Fibroblast of lung (primary cell): Measurements from ENCODE around the gene APPL1. TPM values are rescaled to one million over a fixed set of nuclear protein-coding genes. Genes with fewer than 3 reads are reported as not detected.

ENCODE experiments used
- DNase-seq, 2 donors: peaks; one replicate each; pipeline versions ENCODE4 v3.0.0 to v3.0.0-alpha.2; 2010; ENCODE audit warnings: low read depth in 2 of 2
- H2AFZ ChIP-seq: 2 replicates; pipeline ENCODE4 v1.5.1; 2012; ENCODE audit warnings: low read length, control low read depth, inconsistent platforms
- H3K27ac ChIP-seq: 2 replicates; pipeline ENCODE4 v1.5.1; 2011; ENCODE audit warnings: low read length, control low read depth; ENCODE audit not compliant: insufficient read depth
- H3K27me3 ChIP-seq: 2 replicates; pipeline ENCODE4 v1.5.1; 2011; ENCODE audit warnings: mild to moderate bottlenecking, low read length; ENCODE audit not compliant: control insufficient read depth, insufficient read depth
- H3K36me3 ChIP-seq: 2 replicates; pipeline ENCODE4 v1.5.1; 2011; ENCODE audit warnings: low read length; ENCODE audit not compliant: control insufficient read depth, insufficient read depth
- H3K4me1 ChIP-seq: 2 replicates; pipeline ENCODE4 v1.5.1; 2011; ENCODE audit warnings: low read length; ENCODE audit not compliant: control insufficient read depth, insufficient read depth; ENCODE audit errors: extremely low read depth
- H3K4me2 ChIP-seq: 2 replicates; pipeline ENCODE4 v1.5.1; 2011; ENCODE audit warnings: low read length, control low read depth; ENCODE audit not compliant: insufficient read depth; ENCODE audit errors: extremely low read depth
- H3K4me3 ChIP-seq, 4 experiments: fragments of 200-600 bp in 1 of 4; sonication (generic) in 1 of 4; replicated peaks in 1 of 4; 2 replicates each; pipeline ENCODE4 v1.5.1; 2011 to 2016; ENCODE audit warnings: low read length in 4 of 4, low read depth in 3 of 4, mild to moderate bottlenecking in 3 of 4, control low read depth in 2 of 4, inconsistent platforms in 1 of 4, mixed read lengths in 1 of 4; ENCODE audit not compliant: insufficient read depth in 1 of 4; ENCODE audit errors: control extremely low read depth in 1 of 4
- H3K79me2 ChIP-seq: 2 replicates; pipeline ENCODE4 v1.5.1; 2012; ENCODE audit warnings: mild to moderate bottlenecking, low read length, inconsistent platforms; ENCODE audit not compliant: control insufficient read depth, insufficient read depth
- H3K9ac ChIP-seq: 2 replicates; pipeline ENCODE4 v1.5.1; 2011; ENCODE audit warnings: mild to moderate bottlenecking, low read length, control low read depth; ENCODE audit not compliant: insufficient read depth
- H3K9me3 ChIP-seq: 2 replicates; pipeline ENCODE4 v1.5.1; 2012; ENCODE audit warnings: low read depth, low read length; ENCODE audit not compliant: control insufficient read depth, insufficient read depth
- H4K20me1 ChIP-seq: 2 replicates; pipeline ENCODE4 v1.5.1; 2011; ENCODE audit warnings: low read length; ENCODE audit not compliant: control insufficient read depth, insufficient read depth; ENCODE audit errors: extremely low read depth
- EZH2 ChIP-seq: IDR thresholded peaks from 2 replicates; pipeline ENCODE4 v1.5.1; 2012; ENCODE audit warnings: low read length, control low read depth, mild to moderate bottlenecking; ENCODE audit errors: missing control alignments
- polyA plus RNA-seq, 2 donors: library from polyadenylated mRNA; depleted of rRNA in 1 of 2; stranded (reverse) in 1 of 2; unstranded in 1 of 2; fragments of >200 nt; gene quantifications; 2 replicates each; pipeline ENCODE4 v1.2.1, GENCODE V29; 2011 to 2012; ENCODE audit warnings: missing spikeins in 1 of 2
- total RNA-seq: library from RNA; depleted of rRNA; stranded (reverse); fragments of >200 nt; gene quantifications from 2 replicates; pipeline ENCODE4 v1.2.1, GENCODE V29; 2014
- TF ChIP-seq, protein P1 (sequence below), 2 donors: IDR thresholded peaks in 1 of 2; conservative IDR thresholded peaks in 1 of 2; 1 replicate in 1 of 2; 2 replicates in 1 of 2; pipeline ENCODE4 v1.5.1; 2011 to 2012; ENCODE audit warnings: low read length in 2 of 2, control low read depth in 1 of 2, inconsistent platforms in 1 of 2, low read depth in 1 of 2, mild to moderate bottlenecking in 1 of 2

APPL1 gene
- total and polyA plus RNA-seq, 2 donors (not counting 1 experiment from before 2014, with no cell fraction given) = 31.0 to 45.7 TPM

DNA sequence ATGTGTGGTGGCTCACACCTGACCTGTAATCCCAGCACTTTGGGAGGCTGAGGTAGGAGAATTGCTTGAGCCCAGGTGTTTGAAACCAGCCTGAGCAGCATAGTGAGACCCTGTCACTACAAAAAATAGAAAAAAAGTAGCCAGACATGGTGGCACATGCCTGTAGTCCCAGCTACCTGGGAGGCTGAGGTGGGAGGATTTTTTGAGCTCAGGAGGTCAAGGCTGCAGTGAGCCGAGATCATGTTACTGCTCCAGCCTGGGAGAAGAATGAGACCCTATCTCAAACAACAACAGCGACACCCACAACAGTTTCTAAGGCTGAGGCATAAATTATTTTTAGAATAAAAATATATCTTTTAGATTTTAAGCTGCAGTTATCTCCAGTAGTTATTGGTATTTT lies 6.3 kb downstream of the APPL1 start:
- no peaks in the 10 kb centered on the region for H3K27me3 ChIP-seq
- H3K79me2 ChIP-seq = peaks cover 32% of the 10 kb centered on the region
- no peak overlapping the region for H3K27ac ChIP-seq
- H3K4me3 ChIP-seq = no peak overlapping the region
- peaks cover 2% of the 10 kb centered on the region for H3K4me1 ChIP-seq
- H3K36me3 ChIP-seq = peaks cover 2% of the 10 kb centered on the region
- no peak overlapping the region for H2AFZ ChIP-seq
- no peak for DNase-seq
- TF ChIP-seq, protein P1, sequence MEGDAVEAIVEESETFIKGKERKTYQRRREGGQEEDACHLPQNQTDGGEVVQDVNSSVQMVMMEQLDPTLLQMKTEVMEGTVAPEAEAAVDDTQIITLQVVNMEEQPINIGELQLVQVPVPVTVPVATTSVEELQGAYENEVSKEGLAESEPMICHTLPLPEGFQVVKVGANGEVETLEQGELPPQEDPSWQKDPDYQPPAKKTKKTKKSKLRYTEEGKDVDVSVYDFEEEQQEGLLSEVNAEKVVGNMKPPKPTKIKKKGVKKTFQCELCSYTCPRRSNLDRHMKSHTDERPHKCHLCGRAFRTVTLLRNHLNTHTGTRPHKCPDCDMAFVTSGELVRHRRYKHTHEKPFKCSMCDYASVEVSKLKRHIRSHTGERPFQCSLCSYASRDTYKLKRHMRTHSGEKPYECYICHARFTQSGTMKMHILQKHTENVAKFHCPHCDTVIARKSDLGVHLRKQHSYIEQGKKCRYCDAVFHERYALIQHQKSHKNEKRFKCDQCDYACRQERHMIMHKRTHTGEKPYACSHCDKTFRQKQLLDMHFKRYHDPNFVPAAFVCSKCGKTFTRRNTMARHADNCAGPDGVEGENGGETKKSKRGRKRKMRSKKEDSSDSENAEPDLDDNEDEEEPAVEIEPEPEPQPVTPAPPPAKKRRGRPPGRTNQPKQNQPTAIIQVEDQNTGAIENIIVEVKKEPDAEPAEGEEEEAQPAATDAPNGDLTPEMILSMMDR (conservative IDR thresholded peaks at IDR 0.05 in 1 of 2, IDR thresholded peaks at IDR 0.05 in 1 of 2; ENCODE audit: low read depth in 1 of 2, low read length in 2 of 2) = no peak
- no peak for TF ChIP-seq EZH2
- no peaks in the 10 kb centered on the region for H4K20me1 ChIP-seq
- H3K9me3 ChIP-seq = no peaks in the 10 kb centered on the region
- no peak overlapping the region for H3K9ac ChIP-seq
- H3K4me2 ChIP-seq = no peak overlapping the region

DNA sequence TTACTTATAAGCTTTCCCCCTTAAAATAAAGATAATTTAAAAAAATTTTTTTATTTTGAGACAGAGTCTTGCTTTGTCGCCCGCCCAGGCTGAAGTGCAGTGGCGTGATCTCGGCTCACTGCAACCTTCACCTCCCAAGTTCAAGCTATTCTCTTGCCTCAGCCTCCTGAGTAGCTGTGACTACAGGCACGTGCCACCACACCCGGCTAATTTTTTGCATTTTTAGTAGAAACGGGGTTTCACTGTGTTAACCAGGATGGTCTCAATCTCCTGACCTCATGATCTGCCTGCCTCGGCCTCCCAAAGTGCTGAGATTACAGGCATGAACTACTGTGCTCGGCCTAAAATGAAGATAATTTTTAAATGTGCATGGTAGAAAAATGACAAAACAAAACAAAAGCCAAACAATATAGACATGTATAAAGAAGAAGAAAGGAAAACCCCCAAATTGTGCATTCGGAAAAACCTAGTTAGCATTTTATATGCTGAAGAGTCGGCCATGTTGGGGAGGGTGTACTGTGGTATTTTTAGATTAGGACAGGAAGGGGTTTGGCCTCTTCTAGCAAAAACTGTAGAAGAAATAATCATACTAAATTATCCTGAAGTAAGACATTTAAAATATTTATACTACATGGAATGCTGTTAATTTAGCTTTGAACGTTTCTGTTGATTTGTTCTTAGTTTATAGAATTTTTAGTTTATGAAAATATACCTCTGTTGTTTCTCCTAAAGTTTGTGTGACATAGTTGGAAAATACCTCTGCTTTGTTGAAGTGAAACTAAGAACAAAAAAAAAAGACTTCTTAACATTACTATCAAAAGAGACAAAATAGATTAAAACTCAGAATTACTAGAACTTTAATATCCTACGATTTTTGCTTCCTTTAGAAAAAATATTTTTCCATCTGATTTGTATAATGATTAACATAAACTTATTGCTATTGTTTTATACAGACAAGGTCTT lies 7.4 kb downstream of the APPL1 start:
- H2AFZ ChIP-seq = no peak overlapping the region
- H3K4me3 ChIP-seq = no peak overlapping the region
- DNase-seq = no peak
- peaks cover 2% of the 10 kb centered on the region for H3K36me3 ChIP-seq
- peaks cover 24% of the 10 kb centered on the region for H3K79me2 ChIP-seq
- TF ChIP-seq, protein P1 (conservative IDR thresholded peaks at IDR 0.05 in 1 of 2, IDR thresholded peaks at IDR 0.05 in 1 of 2; ENCODE audit: low read depth in 1 of 2, low read length in 2 of 2) = no peak
- no peak for TF ChIP-seq EZH2
- peaks cover under 1% of the 10 kb centered on the region for H3K4me1 ChIP-seq
- no peaks in the 10 kb centered on the region for H3K9me3 ChIP-seq
- no peaks in the 10 kb centered on the region for H3K27me3 ChIP-seq
- H3K27ac ChIP-seq = no peak overlapping the region
- H3K9ac ChIP-seq = no peak overlapping the region
- no peaks in the 10 kb centered on the region for H4K20me1 ChIP-seq
- no peak overlapping the region for H3K4me2 ChIP-seq

DNA sequence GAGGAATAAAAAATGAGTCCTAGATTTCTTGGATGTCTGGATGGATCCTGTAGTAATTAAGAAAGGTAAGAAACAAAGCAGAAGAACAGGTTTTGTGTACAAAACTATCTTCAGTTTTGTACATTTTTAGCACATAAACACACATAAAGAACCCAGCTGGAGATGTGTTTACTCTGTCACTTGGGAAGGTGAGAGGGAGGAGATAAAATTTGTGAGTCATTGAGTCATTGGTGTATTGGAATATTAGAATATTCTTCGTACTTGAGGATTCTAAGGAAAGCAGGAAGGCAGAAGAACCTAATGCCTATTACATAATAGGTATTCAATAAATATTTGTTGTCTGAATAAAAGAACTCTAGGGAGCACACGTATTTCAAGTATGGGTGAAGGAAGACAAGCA lies 17.4 kb downstream of the APPL1 start:
- Histone ChIP-seq H3K9ac (no peak overlapping the region), H3K27me3 (no peaks in the 10 kb centered on the region), H3K4me3 (no peak overlapping the region), H3K36me3 (peaks cover 1% of the 10 kb centered on the region), H3K9me3 (no peaks in the 10 kb centered on the region), H2AFZ (no peak overlapping the region), H3K4me1 (no peaks in the 10 kb centered on the region), H3K79me2 (no peaks in the 10 kb centered on the region), H4K20me1 (no peaks in the 10 kb centered on the region), H3K27ac (no peak overlapping the region), H3K4me2 (no peak overlapping the region)
- TF ChIP-seq, protein P1 (conservative IDR thresholded peaks at IDR 0.05 in 1 of 2, IDR thresholded peaks at IDR 0.05 in 1 of 2; ENCODE audit: low read depth in 1 of 2, low read length in 2 of 2) = no peak
- TF ChIP-seq EZH2 = no peak
- no peak for DNase-seq
